Upper lobe of right lung (tissue), 1 donor: ENCODE results near the gene FCN1. TPM values are rescaled to one million over a fixed set of nuclear protein-coding genes. Genes with fewer than 3 reads are reported as not detected.

Experiments used
- ATAC-seq: fragments of 200-7000 bp; cut with Tn5 transposase; one replicate; pipeline ENCODE4 v1.9.1; 2020; ENCODE audit warnings: mild to moderate bottlenecking, moderate library complexity
- DNase-seq: peaks from one replicate; pipeline ENCODE4 v3.0.0-alpha.2; 2020
- H3K27ac ChIP-seq: fragments of 200-600 bp; one replicate; pipeline ENCODE4 v1.8.0; 2022
- H3K27me3 ChIP-seq: fragments of 200-600 bp; one replicate; pipeline ENCODE4 v1.8.0; 2022; ENCODE audit warnings: mild to moderate bottlenecking
- H3K36me3 ChIP-seq: fragments of 200-600 bp; one replicate; pipeline ENCODE4 v1.8.0; 2022
- H3K4me1 ChIP-seq: fragments of 200-600 bp; one replicate; pipeline ENCODE4 v1.8.0; 2022
- H3K4me3 ChIP-seq: fragments of 200-600 bp; one replicate; pipeline ENCODE4 v1.8.0; 2022; ENCODE audit warnings: mild to moderate bottlenecking
- H3K9me3 ChIP-seq: fragments of 200-600 bp; one replicate; pipeline ENCODE4 v1.8.0; 2022
- intact Hi-C: fragments of 100-400 bp; cut with DNase I; formaldehyde crosslinking; loops from one replicate; pipeline ENCODE4 v1.11.0; 2022
- total RNA-seq: library from RNA; stranded (reverse); fragmentation: NEBNext Ultra II Directional; extraction: Animal tissue kit (Norgen Biotek cat#: 25700); gene quantifications from one replicate; pipeline ENCODE4 v1.2.1, GENCODE V29; 2021
- TF ChIP-seq, protein P1 (sequence below): fragments of 200-600 bp; IDR thresholded peaks from one replicate; pipeline ENCODE4 v1.8.0; 2022; ENCODE audit warnings: antibody characterized with exemption
- donor health status: DM: no; HTN: yes; CAD: no; lungs with severe emphysema.

FCN1 gene
- total RNA-seq, 1 donor from 2014 or later = 63.0 TPM

GRCh38 chr9:134942011-134942787 lies 24.5 kb upstream of the FCN1 start:
- intact Hi-C loops = no loop called here
- no peak overlapping the region for H3K27ac ChIP-seq
- peaks cover 5% of the 10 kb centered on the region for H3K4me1 ChIP-seq
- peaks cover 21% of the 10 kb centered on the region for H3K27me3 ChIP-seq
- DNase-seq = peak; percentile 52
- no peak overlapping the region for H3K4me3 ChIP-seq
- TF ChIP-seq, protein P1, sequence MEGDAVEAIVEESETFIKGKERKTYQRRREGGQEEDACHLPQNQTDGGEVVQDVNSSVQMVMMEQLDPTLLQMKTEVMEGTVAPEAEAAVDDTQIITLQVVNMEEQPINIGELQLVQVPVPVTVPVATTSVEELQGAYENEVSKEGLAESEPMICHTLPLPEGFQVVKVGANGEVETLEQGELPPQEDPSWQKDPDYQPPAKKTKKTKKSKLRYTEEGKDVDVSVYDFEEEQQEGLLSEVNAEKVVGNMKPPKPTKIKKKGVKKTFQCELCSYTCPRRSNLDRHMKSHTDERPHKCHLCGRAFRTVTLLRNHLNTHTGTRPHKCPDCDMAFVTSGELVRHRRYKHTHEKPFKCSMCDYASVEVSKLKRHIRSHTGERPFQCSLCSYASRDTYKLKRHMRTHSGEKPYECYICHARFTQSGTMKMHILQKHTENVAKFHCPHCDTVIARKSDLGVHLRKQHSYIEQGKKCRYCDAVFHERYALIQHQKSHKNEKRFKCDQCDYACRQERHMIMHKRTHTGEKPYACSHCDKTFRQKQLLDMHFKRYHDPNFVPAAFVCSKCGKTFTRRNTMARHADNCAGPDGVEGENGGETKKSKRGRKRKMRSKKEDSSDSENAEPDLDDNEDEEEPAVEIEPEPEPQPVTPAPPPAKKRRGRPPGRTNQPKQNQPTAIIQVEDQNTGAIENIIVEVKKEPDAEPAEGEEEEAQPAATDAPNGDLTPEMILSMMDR = no peak
- ATAC-seq = no peak
- H3K36me3 ChIP-seq = no peaks in the 10 kb centered on the region
- H3K9me3 ChIP-seq = no peaks in the 10 kb centered on the region

DNA sequence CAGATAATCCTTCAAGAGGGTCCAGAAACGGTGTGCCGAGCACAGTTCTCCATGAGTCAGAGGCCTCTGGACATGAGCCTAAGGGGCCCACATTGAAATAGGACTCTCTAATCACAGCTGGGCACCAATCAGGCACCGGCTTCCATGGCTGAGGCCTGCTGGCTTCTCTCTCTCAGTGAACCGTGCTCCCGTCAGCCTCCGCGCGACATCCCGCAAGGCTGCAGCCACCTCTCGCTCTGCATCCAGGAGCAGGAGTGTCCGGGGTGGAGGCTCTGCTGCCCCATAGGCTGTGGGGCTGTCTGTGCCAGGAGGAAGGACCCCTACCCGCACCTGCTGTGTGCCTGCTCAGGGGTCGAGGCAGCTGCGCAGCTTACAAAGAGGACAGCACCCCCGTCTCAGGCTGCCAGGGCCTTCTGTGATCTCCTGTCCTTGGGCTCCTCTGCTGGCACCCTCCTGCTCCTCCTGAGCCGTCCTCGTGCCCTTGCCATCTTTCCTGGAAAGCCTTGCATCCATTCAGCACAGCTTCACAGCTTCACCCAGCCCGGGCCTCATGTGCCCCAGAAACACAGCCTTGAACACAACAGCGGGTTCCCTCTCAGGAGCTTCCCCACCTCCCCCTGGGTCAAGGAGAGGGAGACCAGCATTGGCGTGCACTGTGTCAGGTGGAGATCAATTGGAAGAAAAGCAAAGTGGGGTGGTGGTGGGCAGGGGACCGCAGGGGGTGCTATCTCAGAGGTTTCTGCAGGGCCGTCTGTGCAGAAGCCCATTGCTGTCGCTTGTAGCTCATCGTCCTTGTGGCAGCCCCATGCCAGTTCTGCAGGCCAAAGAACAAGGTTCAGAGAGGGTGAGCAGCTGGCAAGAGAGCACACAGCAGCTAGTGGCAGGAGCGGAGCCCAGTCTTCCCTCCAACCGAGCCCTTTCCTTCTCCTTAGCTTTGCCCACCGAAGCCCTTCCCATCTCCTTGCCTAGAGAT lies 22.8 kb upstream of the FCN1 start:
- Histone ChIP-seq H3K4me1 (peaks cover 5% of the 10 kb centered on the region), H3K36me3 (no peaks in the 10 kb centered on the region), H3K4me3 (no peak overlapping the region), H3K27me3 (peaks cover 21% of the 10 kb centered on the region), H3K27ac (no peak overlapping the region), H3K9me3 (no peaks in the 10 kb centered on the region)
- intact Hi-C loops = no loop called here
- no peak for ATAC-seq
- TF ChIP-seq, protein P1 = no peak
- DNase-seq = no peak

DNA sequence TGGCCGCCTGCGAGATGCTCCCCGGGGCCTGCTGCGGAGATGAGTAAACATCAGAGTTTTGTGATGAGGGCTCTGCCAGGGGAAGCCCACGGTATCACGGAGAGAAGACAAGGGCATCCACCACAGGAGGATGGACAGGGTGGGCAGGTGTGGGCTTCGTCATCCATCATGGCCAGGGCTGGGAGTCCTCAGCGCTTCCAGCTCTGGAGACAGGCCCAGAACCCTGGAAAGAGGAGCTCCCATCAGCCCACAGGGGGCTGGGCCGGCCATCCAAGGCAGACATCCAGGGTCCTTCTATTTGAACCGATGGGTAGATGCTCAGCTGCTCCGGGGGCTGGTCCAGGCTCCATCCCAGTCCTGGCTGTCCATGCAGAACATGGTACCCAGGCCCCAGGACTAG lies 22.1 kb upstream of the FCN1 start:
- Histone ChIP-seq H3K4me3 (no peak overlapping the region), H3K4me1 (peaks cover 5% of the 10 kb centered on the region), H3K9me3 (no peaks in the 10 kb centered on the region), H3K27ac (no peak overlapping the region), H3K27me3 (peaks cover 21% of the 10 kb centered on the region), H3K36me3 (no peaks in the 10 kb centered on the region)
- TF ChIP-seq, protein P1 = no peak
- no peak for ATAC-seq
- no peak for DNase-seq
- intact Hi-C loops = no loop called here

GRCh38 chr9:134939080-134939733 lies 21.5 kb upstream of the FCN1 start:
- Histone ChIP-seq H3K4me3 (no peak overlapping the region), H3K27ac (no peak overlapping the region), H3K36me3 (no peaks in the 10 kb centered on the region), H3K27me3 (peaks cover 22% of the 10 kb centered on the region), H3K4me1 (peaks cover 5% of the 10 kb centered on the region), H3K9me3 (no peaks in the 10 kb centered on the region)
- intact Hi-C loops = no loop called here
- ATAC-seq (no peak), DNase-seq (no peak)
- TF ChIP-seq, protein P1 = no peak

DNA sequence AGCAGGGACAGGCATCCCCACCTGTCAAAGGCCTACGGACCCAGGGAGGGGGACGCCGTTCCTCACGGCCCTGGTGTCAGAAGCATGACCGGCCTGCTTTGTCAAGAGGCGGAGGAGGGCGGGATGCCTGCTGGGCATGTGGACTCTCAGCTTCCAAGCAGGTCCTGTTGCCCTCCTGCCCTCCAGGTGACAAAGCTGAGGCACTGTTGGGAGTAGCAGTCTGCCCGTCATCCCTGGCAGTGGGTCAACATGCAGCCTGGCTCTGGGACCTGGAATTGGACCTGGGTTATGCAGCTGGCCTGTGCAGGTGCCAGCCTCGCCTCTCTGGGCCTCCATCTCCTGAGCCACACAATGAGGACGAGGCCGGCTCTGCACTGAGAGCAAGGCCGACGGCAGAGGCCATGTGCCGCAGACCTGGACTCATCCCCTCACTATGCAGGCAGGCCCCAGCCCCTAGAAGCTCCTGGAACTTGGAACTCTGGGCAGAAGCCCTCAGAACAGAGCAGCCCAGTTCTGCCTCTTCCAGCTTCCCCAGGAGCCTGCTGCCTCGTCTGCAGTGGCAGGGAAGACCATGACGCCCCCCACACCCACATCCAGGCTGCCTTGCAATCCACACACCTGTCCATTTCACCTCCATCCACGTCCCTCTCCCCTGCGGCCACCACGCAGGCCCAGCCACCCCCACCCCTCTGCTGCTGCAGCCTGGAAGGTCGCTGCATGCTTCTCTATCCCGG lies 20.8 kb upstream of the FCN1 start:
- Histone ChIP-seq H3K4me1 (peaks cover 5% of the 10 kb centered on the region), H3K4me3 (no peak overlapping the region), H3K36me3 (no peaks in the 10 kb centered on the region), H3K27me3 (peaks cover 17% of the 10 kb centered on the region), H3K9me3 (no peaks in the 10 kb centered on the region), H3K27ac (no peak overlapping the region)
- no peak for ATAC-seq
- intact Hi-C loops = no loop called here
- TF ChIP-seq, protein P1 = no peak
- no peak for DNase-seq
